Measurements from ENCODE around the gene IFIT1.

IFIT1 gene

DNA sequence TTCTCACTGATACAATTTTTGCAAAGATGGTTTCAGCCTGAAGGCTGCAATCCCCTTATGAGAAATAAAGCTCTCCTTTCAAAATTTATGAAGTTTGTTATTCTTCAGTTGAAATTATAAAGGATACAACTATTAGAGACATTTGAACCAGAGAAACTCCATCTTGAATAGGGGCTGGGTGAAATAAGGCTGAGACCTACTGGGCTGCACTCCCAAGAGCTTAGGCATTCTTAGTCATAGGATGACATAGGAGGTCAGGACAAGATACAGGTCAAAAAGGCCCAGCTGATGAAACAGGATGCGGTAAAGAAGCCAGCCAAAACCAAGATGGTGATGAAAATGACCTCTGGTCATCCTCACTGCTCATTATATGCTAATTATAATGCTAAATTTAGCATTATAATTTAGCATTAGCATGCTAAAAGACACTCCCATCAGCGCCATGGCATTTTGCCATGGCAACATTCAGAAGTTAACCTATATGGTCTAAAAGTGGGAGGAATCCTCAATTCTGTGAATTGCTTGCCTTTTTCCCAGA is 37.0 kb upstream of the IFIT1 start:
- TF ChIP-seq, protein P1, sequence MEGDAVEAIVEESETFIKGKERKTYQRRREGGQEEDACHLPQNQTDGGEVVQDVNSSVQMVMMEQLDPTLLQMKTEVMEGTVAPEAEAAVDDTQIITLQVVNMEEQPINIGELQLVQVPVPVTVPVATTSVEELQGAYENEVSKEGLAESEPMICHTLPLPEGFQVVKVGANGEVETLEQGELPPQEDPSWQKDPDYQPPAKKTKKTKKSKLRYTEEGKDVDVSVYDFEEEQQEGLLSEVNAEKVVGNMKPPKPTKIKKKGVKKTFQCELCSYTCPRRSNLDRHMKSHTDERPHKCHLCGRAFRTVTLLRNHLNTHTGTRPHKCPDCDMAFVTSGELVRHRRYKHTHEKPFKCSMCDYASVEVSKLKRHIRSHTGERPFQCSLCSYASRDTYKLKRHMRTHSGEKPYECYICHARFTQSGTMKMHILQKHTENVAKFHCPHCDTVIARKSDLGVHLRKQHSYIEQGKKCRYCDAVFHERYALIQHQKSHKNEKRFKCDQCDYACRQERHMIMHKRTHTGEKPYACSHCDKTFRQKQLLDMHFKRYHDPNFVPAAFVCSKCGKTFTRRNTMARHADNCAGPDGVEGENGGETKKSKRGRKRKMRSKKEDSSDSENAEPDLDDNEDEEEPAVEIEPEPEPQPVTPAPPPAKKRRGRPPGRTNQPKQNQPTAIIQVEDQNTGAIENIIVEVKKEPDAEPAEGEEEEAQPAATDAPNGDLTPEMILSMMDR (IDR thresholded peaks at IDR 0.05; ENCODE audit: insufficient read depth, low read depth, low read length, missing control alignments) = no peak
- DNase-seq (ENCODE audit: low read depth) = peak; percentile 31

DNA sequence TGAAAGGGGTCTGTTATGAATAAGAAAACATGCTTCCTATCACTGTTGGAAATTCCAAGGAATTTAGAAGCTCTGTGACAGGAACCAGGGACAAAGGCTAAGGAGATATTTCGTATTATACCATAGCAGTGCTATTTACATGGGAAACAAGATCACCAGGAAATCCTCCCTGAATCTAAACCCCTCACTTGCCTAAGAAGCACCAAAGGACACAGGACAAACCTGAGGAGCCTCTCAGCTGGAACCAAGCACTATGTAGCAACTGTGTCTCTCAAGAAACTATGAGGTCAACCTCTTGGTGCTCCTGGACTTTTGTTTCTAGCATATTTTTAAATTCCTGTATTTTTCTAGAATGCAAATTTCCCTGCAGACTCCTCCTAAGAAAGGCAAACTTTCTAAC is 35.3 kb upstream of the IFIT1 start:
- no peak for DNase-seq (ENCODE audit: low read depth)

More for the DNA sequence above, 37.0 kb upstream of the IFIT1 start:
- H3K4me3 ChIP-seq (ENCODE audit: low read length) = no peak overlapping the region

DNA sequence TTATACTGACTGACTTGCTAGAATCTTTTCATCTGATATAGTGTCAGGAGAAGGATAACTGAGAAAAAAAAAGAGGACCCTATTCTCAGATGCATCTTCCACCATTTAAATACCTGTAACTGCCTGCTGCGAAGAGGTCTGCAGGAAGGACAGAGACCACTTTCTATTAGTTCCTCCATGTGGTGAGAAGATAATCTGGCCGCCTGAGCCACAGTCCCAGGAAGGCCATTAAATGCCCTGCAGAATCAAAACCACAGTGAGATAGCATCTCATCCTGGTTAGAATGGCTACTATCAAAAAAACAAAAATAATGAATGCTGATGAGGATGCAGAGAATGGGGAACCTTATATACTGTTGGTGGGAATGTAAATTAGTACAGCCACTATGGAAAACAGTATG is 34.4 kb upstream of the IFIT1 start:
- no peak overlapping the region for H3K4me3 ChIP-seq (ENCODE audit: low read length)
- TF ChIP-seq, protein P1 (IDR thresholded peaks at IDR 0.05; ENCODE audit: insufficient read depth, low read depth, low read length, missing control alignments) = no peak
- DNase-seq (ENCODE audit: low read depth) = no peak

More for the DNA sequence above, 35.3 kb upstream of the IFIT1 start:
- no peak overlapping the region for H3K4me3 ChIP-seq (ENCODE audit: low read length)
- TF ChIP-seq, protein P1 (IDR thresholded peaks at IDR 0.05; ENCODE audit: insufficient read depth, low read depth, low read length, missing control alignments) = no peak

DNA sequence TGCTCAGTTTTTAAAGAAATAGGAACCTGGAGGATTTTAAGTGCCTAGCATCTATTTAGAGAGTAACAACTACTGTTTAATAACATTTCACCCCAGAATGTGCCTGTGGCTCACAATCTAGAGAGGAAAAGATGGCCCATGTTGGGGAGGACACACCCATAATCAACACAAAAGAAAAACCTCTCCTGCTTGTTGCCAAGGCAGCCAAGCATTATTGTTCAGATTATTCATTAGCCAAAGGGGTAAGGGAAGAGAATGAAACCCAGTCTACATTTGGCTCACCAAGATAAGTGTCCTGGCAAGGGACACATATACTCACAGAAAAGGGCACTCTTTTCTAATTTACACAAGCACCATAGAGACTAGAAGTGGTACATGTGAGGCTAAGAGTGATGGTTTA is 32.3 kb upstream of the IFIT1 start:
- TF ChIP-seq, protein P1 (IDR thresholded peaks at IDR 0.05; ENCODE audit: insufficient read depth, low read depth, low read length, missing control alignments) = no peak
- no peak for DNase-seq (ENCODE audit: low read depth)
- no peak overlapping the region for H3K4me3 ChIP-seq (ENCODE audit: low read length)

DNA sequence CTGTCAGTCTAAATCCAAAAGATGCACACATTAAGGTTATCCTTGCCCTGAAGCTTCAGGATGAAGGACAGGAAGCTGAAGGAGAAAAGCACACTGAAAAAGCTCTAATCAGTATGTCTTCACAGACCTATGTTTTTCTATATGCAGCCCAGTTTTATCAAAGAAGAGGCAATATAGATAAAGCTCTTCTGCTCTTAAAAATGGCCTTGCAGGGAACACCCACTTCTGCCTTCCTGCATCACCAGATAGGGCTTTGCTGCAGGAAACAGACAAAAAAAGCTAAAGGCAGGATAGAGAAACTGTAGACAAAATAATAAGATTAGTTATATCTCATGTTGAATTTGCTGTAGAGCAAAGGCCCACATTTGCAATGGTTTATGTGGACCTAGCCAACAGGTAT is 29.5 kb upstream of the IFIT1 start:
- no peak overlapping the region for H3K4me3 ChIP-seq (ENCODE audit: low read length)
- no peak for DNase-seq (ENCODE audit: low read depth)
- TF ChIP-seq, protein P1 (IDR thresholded peaks at IDR 0.05; ENCODE audit: insufficient read depth, low read depth, low read length, missing control alignments) = no peak

DNA sequence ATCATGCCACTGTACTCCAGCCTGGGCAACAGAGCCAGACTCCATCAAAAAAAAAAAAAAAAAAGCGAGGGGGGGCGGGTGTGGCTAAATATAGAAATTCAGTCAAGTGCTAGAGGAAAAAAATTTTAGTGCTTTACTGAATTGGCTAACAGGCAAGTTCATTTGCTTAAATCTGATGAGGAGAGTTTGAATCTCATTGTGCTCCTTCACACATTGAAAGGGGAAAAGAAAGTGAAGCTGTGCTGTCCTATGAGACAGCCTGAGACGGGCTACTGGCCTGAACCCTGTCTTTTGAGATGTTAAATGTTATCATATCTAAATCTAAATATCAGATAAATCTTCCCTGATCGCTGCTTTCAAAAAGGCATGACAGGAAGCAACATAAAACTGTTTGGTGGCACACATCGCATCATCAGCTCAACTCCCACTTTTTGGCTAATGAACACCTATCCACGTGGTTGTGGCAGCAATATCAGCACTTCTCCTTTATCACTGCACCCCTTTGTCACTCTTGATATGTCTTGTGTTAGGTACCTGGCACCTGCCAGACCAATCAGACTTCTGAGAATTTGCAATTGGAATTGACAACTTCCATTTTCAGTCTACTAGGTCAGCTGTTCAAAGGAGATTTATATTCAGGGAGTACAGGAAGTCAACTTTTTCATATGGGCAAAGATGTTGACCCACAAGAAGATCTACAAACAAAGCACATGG is 28.5 kb upstream of the IFIT1 start:
- no peak for DNase-seq (ENCODE audit: low read depth)
- TF ChIP-seq, protein P1 (IDR thresholded peaks at IDR 0.05; ENCODE audit: insufficient read depth, low read depth, low read length, missing control alignments) = no peak
- no peak overlapping the region for H3K4me3 ChIP-seq (ENCODE audit: low read length)

DNA sequence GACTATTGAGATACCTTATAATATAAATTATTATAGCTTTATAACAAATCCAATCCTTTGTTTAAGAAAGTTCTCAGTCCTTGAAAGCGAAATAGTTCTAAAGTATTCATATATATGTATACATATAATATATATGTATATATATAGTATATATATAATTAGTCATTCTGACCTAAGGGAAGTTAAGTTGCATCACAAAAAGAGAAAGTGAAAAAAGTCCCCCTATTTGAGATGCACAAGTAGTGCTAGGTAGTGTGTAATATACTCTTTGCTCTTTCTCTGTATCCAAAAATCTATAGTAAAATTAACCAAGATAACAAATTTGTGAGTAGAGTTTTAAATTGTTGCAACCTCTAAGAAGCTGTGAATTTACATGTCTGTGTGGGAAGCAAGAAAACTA is 27.9 kb upstream of the IFIT1 start:
- H3K4me3 ChIP-seq (ENCODE audit: low read length) = no peak overlapping the region
- DNase-seq (ENCODE audit: low read depth) = no peak
- TF ChIP-seq, protein P1 (IDR thresholded peaks at IDR 0.05; ENCODE audit: insufficient read depth, low read depth, low read length, missing control alignments) = no peak

Measured in epithelial cell of esophagus (primary cell).